Non-pigmented ciliary epithelial cell (primary cell): ENCODE measurements around the gene SLC25A21.
"Not testable (repeated sequence)": the region's sequence is repeated elsewhere in the genome, so short reads cannot be mapped to it uniquely, and the experiment has no call there.

Source experiments
- DNase-seq: peaks from one replicate; pipeline ENCODE4 v3.0.0-alpha.2; 2010; ENCODE audit warnings: low read depth

Gene SLC25A21

DNA sequence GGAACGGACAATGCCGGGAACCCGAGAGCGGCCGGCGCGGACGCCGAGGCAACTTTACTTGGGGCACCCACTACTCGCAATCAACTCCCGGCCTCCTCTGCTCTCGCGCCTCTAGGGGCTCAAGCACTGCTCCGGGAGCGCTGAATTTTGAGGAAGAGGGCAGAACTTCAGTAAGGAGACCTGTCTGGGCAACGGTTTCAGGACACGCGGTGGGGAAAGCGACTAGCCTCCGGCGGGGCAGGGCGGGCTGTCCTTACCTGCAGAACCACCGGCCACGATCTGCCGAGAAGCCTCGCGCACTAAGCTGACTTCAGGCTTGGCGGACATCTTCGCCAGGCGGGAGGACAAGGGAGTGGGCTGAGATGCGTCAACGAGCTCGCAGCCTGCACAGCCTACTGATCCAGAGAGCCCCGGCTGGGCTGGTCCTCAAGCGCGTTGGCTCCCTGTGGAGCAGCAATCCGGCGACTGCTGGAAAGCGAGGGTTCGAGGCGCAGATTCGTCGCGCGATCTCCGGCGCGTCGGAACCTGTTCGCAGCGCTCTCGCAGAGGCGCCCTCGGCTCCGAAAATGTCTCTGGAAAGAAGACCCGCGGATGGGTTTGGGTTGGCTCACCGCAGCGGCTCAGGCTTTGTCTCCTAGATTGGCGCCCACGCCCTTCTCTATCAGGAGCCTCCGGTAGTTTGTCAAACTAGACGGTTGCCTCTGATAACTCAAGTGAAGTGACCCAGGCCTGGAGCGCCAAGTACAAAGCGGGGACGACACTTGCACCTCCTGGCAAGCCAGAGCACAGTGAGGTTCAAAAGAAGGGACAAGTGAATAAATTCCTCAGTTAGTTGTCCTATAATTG is at the start of gene SLC25A21:
Gene SLC25A21 (minus strand): TSS at position 583 of the 846 bp plus-strand sequence.
- DNase-seq = peak; percentile 38

DNA sequence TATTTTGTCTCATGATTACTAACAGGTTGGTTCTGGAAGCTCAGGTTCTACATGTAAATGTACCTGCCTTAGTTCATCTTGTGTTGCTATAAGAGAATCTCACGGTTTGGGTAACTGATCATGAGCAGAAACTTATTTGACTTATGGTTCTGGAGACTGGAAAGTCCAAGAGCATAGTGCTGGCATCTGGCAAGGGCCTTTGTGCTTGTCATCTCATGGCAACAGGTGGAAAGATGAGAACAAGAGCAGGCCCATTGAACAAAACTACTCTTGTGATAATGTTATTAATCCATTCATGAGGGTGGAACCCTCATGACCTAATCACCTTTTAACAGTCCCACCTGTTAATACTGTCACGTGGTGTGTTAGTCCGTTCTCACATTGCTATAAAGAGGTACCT is 48.7 kb upstream of the SLC25A21 start:
- DNase-seq = no peak

DNA sequence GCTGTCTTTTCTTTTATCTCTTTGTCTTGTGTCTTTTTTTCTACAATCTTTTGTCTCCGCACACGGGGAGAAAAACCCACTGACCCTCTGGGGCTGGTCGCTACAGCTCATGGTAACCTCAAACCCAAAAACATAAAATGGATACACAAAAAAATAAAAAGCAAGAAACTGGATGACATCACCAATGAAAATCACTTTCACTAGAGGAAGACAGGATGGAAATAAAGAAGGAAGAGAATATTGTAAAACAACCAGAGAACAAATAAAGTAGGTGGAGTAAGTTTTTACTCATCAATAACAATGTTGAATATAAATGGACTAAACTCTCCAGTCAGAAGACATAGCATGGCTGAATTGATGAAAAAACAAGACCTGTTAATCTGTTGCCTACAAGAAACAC is 42.9 kb upstream of the SLC25A21 start:
- DNase-seq = no peak

DNA sequence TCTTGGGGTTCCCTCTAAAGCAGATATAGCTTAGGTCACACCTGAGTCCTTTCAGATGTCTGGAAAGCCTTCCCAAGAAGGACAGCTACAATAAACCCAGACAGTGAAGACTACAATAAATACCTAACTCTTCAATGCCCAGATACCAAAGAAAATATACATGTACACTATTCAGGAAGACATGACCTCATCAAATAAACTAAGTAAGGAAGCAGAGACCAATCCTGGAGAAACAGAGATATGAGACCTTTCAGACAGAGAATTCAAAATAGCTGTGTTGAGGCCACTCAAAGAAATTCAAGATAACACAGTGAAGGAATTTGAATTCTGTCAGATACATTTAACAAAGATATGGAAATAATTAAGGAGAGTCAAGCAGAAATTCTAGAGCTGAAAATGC is 40.6 kb upstream of the SLC25A21 start:
- no peak for DNase-seq

DNA sequence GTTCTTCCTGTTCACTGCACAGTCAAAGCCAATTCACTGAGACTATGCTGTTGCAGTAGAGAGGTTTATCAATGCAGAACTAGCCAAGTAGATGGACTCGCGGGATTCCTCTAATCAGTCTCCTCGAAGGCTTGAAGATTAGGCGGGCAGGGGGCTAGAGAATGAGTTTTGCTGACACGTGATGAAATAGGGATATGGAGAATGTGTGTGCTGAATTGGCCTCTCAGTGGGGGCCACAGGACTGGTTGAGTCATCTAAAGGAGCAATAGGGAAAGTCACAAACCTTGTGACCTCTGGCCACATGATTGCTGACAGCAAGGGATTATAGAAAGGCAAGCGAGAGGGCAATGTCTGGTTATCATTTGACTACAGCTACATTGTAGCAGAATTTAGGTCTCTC is 38.0 kb upstream of the SLC25A21 start:
- DNase-seq = no peak

DNA sequence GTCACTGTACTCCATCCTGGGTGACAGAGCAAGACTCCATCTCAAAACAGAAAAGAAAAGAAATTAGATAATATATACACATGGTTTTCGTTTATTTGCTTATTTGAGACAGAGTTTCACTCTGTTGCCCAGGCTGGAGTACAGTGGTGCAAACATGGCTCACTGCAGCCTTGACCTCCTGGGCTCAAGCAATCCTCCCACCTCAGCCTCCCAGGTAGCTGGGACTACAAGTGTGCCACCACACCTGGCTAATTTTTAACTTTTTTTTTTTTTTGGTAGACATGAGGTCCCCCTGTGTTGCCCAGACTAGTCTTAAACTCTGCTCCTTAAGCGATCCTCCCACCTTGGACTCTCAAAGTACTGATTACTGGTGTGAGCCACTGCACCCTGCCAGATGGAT is 37.2 kb upstream of the SLC25A21 start:
- DNase-seq = not testable (repeated sequence)

DNA sequence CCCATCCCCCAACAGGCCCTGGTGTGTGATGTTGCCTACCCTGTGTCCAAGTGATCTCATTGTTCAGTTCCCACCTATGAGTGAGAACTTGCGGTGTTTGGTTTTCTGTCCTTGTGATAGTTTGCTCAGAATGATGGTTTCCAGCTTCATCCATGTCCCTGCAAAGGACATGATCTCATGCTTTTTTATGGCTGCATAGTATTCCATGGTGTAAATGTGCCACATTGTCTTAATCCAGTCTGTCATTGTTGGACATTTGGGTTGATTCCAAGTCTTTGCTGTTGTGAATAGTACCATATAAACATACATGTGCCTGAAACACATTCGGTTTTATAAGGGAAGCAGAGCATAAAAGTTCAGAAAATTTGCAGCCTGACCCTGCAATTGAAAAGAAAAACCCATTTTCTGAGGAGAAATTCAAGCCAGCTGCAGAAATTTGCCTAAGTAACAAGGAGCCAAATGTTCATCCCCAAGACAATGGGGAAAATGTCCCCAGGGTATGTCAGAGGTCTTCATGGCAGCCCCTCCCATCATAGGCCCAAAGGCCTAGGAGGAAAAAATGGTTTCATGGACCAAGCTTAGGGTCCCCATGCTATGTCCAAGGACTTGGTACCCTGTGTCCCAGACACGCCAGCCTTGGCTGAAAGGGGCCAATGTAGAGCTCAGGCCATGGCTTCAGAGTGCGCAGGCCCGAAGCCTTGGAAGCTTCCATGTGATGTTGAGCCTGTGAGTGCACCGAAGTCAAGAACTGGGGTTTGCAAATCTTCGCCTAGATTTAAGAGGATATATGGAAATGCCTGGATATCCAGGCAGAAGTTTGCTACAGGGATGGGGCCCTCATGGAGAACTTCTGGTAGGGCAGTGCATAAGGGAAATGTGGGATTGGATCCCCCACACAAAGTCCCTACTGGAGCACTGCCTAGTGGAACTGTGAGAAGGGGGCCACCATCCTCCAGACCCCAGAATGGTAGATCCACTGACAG is 33.5 kb upstream of the SLC25A21 start:
- not testable (repeated sequence) for DNase-seq

DNA sequence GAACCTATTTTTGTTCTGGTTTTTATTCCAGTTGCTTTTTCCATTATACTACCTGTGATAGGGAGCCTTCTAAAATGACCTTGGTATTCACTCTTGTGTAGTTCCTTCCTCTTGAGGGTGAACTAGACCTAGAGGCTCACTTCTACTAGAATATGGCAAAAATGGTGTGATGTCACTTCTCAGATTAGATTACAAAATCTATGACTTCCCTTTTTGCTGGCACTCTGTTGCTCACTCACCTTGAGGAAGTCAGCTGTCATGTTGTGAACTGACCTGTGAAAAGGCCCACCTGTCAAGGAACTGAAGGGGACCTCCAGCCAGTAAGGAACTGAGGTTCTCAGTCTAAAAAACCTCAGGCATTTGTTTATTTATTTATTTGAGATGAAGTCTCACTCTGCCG is 31.0 kb upstream of the SLC25A21 start:
- DNase-seq = no peak

DNA sequence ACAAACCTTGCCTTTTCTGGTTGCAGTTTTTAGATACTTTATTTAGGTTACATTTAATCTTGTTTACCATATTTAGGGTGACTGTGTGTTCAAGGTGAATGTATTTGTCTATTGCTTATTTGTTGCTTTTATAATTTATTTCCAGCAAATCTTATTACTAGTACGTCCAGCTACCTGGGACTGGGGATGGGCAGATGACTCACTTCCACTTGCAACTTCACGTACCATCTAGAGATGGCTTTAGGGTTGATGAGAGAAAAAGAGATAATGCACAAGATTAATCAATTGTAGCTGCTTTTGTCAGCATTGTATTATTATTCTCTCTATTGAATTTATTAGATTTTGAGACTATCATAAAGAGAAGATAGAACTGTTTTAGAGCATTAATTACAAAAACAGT is 30.4 kb upstream of the SLC25A21 start:
- no peak for DNase-seq

DNA sequence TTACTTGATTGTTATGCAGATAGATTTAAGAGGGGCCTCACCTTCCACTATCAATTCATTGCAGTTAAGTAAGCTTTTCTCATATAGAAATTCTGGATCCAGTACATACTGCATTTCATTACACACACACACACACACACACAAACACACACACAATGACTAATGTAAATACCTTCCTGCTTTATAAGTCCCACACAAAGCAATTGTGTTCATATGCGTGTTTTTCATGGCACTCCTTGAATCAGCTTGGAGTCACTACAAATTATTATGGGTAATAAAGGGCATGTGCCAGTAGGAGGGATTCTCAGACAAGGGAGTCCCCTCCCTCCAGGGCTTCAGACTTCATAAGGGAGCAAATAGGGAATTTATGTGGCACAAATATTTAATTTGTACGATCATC is 29.9 kb upstream of the SLC25A21 start:
- no peak for DNase-seq

DNA sequence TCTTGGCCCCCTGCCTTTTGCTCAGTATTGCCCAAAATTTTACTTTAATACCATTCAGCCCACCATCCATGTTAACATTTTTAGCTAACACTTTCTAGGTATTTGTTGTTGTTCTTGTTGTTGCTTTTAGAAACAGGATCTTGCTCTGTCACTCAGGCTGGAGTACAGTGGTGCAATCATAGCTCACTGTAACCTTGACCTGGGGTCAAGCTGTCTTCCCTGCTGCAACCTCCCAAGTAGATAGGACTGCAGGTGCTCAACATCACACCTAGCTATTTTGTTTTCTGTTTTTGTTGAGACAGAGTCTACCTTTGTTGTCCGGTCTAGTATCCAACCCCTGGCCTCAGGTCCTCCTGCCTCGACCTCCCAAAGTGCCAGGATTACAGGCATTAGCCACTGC is 29.3 kb upstream of the SLC25A21 start:
- no peak for DNase-seq

DNA sequence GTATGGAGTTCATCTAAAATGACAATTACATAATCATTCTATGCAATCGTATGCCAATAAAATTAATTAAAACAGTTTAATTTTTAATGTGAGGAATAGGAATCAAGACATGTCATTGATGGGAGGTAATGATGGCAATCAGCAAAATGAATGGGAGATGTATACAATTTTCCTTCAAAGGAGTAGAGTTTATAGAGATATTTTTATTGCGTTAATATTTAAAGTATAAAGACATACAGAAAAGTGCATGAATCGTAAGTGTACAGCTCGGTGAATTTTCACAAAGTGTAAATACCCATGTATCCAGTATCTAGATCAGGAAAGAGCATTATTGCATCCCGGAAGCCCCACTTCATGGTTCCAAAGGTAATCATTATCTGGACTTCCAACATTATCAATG is 26.5 kb upstream of the SLC25A21 start:
- DNase-seq = no peak

DNA sequence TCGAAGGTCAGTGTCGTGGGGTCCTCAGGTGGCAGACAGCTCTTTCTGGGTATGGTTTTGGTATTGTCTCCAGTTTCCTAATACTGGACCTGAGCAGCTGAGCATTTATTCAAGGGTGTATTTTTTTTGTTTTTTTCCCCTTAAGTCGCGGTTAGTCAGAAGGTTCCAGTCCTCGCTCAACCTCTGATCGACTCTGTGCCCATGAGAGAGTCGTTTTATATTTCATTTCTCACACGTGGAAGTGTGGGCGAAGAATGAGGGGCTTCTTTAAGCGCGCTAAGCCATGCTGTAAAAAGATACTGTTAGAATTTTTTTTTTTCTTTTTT is 25.8 kb upstream of the SLC25A21 start:
- no peak for DNase-seq

DNA sequence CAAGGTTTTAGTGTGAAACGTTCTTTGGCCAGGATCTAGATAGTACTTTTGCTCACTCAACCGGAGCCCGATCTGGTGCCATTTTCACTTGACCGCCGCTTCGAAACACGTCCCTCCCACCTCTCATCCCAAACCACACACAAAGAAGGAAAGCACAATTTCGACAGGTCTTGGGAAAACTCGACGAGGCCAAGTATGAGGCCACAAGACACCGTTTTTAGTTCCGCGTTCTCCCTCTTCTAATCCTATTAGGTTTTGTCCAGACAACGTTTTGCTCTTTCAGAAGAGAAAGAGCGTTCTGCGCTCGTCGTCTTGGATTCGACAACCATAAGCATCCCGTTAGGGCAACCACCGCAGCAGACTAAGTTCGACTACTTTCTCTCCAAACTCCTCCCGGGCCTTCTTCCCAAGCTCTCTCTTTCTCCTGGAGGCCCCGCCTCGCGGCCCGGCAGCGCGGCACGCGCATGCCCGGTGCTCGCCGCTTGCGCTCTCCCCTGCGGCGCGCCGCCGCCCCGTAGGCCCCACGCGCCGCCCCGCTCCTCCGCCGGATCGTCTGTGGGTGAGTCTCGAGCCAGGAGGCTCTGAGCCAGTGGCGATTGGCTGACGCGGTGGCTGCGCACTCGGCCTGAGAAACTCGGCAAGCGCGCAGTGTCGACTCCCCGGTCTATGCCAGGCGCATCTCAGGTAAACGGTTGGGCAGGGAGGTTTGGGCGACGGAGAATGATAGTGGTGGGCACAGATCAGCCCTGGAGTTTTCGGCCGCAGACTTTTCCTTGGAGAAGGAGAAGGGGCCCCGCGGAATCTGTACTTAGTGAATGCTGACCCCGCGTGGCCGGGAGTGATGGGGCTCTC is 25.2 kb upstream of the SLC25A21 start, which contains the start of gene MIPOL1:
Gene MIPOL1 (plus strand): TSS at position 517 of the 852 bp plus-strand sequence. CDS start 49,952 bp downstream, outside the sequence.
- DNase-seq = no peak

DNA sequence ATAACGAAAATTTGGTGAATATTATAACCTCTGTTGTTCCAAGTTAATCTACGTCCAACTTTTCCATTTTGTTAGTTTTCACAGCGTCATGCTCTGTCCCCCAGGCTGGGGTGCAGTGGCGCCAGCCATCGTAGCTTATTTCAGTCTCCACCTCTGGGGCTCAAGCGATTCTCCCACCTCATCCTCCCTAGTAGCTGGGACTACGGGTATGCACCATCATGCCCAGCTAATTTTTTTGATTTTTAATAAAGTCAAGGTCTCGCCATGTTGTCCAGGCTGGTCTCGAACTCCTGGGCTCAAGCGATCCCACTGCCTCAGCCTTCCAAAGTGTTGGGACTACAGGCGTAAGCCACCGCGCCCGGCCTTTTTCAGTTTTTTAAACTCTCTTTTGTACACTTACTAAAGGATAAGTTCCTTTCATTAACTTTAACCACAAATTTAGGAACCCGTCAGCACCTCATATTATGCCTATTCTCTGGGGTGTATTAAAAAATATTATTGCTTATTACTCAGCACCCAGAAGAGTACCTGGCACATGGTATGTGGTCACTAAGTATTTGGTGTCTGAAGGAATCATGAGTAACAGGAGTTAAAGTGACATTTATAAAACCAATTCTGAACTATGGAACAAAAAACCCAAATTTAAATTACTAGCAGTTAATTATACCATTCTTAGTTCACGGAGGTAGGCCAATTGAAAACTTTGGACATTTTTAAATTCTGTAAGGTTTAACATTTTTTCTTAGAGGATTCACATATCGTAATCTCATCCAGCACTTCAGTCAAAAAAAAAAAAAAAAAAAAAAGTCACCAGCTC is 24.4 kb upstream of the SLC25A21 start:
- no peak for DNase-seq

DNA sequence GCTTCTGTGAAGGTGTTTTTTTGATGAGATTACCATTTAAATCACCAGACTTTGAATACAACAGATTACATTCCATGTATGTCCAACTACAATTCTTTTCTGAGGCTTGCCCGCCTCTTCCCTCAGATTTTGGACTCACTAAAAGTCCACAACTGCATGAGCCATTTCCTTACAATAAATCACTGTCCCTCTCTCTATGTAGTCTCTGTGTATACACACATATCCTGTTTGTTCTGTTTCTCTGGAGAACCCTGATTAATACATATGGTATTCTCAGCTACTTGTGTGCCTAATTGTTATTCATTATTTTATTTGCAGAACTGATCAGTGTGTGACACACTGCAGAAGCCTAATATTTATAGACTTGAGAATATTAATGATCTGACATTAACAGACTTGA is 22.9 kb upstream of the SLC25A21 start:
- no peak for DNase-seq

DNA sequence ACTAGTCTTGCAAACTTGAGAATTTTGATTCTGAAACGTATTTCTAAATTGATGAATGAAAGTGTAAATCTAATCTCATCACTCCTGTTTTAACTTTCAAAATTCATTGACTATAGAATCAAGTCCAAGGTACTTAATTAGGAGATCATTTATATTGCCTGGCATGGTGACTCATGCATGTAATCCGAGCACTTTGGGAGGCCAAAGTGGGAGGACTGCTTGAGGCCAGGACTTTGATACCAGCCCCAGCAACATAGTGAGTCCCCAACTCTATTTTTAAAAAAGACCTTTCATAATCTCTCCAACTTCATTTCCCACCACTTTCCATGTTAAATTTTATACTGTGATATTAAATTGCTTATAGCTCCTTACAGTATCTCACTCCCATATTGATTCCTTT is 22.3 kb upstream of the SLC25A21 start:
- no peak for DNase-seq

DNA sequence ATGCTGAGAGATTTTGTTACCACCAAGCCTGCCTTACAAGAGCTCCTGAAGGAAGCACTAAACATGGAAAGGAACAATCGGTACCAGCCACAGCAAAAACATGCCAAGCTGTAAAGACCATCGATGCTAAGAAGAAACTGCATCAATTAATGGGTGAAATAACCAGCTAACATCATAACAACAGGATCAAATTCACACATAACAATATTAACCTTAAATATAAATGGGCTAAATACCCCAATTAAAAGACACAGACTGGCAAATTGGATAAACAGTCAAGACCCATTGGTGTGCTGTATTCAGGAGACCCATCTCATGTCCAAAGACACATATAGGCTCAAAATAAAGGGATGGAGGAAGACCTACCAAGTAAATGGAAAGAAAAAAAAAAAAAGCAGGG is 17.3 kb upstream of the SLC25A21 start:
- DNase-seq = not testable (repeated sequence)

DNA sequence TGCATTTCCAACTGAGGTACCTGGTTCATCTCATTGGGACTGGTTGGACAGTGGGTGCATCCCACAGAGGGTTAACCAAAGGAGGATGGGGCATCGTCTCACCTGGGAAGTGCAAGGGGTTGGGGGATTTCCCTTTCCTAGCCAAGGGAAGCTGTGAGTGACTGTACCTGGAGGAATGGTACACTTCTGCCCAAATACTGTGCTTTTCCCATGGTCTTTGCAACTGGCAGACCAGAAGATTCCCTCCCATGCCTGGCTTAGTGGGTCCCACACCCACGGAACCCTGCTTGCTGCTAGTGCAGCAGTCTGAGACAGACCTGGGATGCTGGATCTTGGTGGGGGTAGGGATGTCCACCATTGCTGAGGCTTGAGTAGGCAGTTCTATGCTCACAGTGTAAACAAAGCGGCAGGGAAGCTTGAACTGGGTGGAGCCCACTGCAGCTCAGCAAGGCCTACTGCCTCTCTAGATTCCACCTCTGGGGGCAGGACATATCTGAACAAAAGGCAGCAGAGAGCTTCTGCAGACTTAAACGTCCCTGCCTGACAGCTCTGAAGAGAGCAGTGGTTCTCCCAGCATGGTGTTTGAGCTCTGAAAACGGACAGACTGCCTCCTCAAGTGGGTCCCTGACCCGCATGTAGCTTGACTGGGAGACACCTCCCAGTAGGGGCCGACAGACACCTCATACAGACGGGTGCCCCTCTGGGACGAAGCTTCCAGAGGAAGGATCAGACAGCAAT is 15.6 kb upstream of the SLC25A21 start:
- not testable (repeated sequence) for DNase-seq

DNA sequence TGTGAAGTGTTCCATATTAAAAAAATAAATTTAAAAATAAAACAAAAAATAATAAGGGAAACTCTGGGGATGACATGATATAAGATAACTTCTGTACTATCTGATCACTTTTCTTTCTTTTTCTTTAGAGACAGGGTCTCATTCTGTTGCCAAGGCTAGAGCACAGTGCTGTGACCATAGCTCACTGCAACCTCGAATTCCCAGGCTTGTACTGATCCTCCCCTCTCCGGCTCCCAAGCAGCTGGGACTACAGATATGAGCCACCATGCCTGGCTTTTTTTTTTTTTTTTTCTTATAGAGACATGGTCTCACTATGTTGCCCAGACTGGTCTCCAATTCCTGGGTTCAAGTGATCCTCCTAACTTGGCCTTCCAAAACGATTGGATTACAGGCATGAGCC is 14.9 kb upstream of the SLC25A21 start:
- no peak for DNase-seq
